OCI-LY1 (cell line): ENCODE results near the gene P4HTM.

Experiments
- H2AFZ ChIP-seq: fragments of 200-600 bp; sonication (generic), shearing (Covaris generic); 2 replicates; pipeline ENCODE4 v1.6.0; 2014; ENCODE audit warnings: antibody characterized with exemption, mild to moderate bottlenecking, low read length
- H3F3A ChIP-seq: fragments of 200-600 bp; sonication (generic), shearing (Covaris generic); 2 replicates; pipeline ENCODE4 v1.6.0; 2014; ENCODE audit warnings: mild to moderate bottlenecking, antibody characterized with exemption, low read length, moderate library complexity; ENCODE audit not compliant: insufficient read depth
- H3K27ac ChIP-seq: fragments of 200-600 bp; sonication (generic); 2 replicates; pipeline ENCODE4 v1.5.1; 2014; ENCODE audit warnings: low read length, mixed run types, mild to moderate bottlenecking, low read depth; ENCODE audit not compliant: poor library complexity, severe bottlenecking
- H3K27me3 ChIP-seq: fragments of 200-600 bp; sonication (generic); 2 replicates; pipeline ENCODE4 v1.6.0; 2014; ENCODE audit warnings: antibody characterized with exemption, mild to moderate bottlenecking, low read length, moderate library complexity; ENCODE audit not compliant: insufficient read depth
- H3K36me3 ChIP-seq: fragments of 200-600 bp; sonication (generic); 2 replicates; pipeline ENCODE4 v1.6.1; 2014; ENCODE audit warnings: mild to moderate bottlenecking, antibody characterized with exemption, low read length, moderate library complexity, mixed read lengths; ENCODE audit not compliant: insufficient read depth
- H3K4me1 ChIP-seq: fragments of 200-600 bp; sonication (generic); 2 replicates; pipeline ENCODE4 v1.5.1; 2014; ENCODE audit warnings: mild to moderate bottlenecking, low read length, moderate library complexity; ENCODE audit not compliant: insufficient read depth, severe bottlenecking
- H3K4me2 ChIP-seq: fragments of 200-600 bp; sonication (generic), shearing (Covaris generic); 2 replicates; pipeline ENCODE4 v1.6.1; 2014; ENCODE audit warnings: low read length
- H3K4me3 ChIP-seq: fragments of 200-600 bp; sonication (generic); 2 replicates; pipeline ENCODE4 v1.5.1; 2014; ENCODE audit warnings: low read length, low read depth, mild to moderate bottlenecking, mixed read lengths; ENCODE audit not compliant: poor library complexity, severe bottlenecking
- H3K79me2 ChIP-seq: fragments of 200-600 bp; shearing (Covaris generic); 2 replicates; pipeline ENCODE4 v1.6.1; 2016; ENCODE audit warnings: mixed run types, low read length, mixed read lengths; ENCODE audit not compliant: insufficient read depth
- H3K9ac ChIP-seq: fragments of 200-600 bp; sonication (generic), shearing (Covaris generic); 2 replicates; pipeline ENCODE4 v1.6.1; 2014; ENCODE audit warnings: mild to moderate bottlenecking, low read length, mixed read lengths
- H3K9me2 ChIP-seq: fragments of 200-600 bp; sonication (generic), shearing (Covaris generic); 2 replicates; pipeline ENCODE4 v1.6.1; 2014; ENCODE audit warnings: low read depth, mild to moderate bottlenecking, low read length, mixed read lengths
- H3K9me3 ChIP-seq: fragments of 200-600 bp; shearing (Covaris generic); 2 replicates; pipeline ENCODE4 v1.6.1; 2014; ENCODE audit warnings: low read length, mixed read lengths
- H4K20me1 ChIP-seq: fragments of 200-600 bp; sonication (generic), shearing (Covaris generic); 2 replicates; pipeline ENCODE4 v1.6.0; 2016; ENCODE audit warnings: mild to moderate bottlenecking, low read length; ENCODE audit not compliant: insufficient read depth
- CTCF ChIP-seq: fragments of 200-600 bp; sonication (generic), shearing (Covaris generic); IDR thresholded peaks from 2 replicates; pipeline ENCODE4 v1.5.1; 2017; ENCODE audit warnings: mild to moderate bottlenecking, antibody characterized with exemption, low read length, moderate library complexity, mixed read lengths
- EZH2 ChIP-seq: fragments of 200-600 bp; sonication (generic), shearing (Covaris generic); IDR thresholded peaks from 2 replicates; pipeline ENCODE4 v1.8.0; 2017; ENCODE audit warnings: borderline replicate concordance, mixed run types, mild to moderate bottlenecking, antibody characterized with exemption, low read length, moderate library complexity, mixed read lengths

The P4HTM gene

DNA sequence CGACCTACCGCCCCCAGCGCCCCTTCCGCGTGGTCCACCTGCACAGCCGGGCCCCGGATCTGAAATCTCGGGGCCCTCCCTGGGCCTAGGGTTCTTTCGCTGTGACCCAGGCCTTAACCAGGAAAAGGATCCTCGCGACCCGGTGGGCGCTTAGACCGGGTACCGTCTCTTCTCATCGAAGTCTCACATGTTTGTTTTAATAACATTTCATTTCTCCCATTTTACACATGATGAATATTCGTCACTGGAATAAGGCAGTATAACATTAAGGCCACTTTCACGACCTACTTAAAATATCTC is 28.6 kb downstream of the P4HTM start:
- no peaks in the 10 kb centered on the region for H4K20me1 ChIP-seq

DNA sequence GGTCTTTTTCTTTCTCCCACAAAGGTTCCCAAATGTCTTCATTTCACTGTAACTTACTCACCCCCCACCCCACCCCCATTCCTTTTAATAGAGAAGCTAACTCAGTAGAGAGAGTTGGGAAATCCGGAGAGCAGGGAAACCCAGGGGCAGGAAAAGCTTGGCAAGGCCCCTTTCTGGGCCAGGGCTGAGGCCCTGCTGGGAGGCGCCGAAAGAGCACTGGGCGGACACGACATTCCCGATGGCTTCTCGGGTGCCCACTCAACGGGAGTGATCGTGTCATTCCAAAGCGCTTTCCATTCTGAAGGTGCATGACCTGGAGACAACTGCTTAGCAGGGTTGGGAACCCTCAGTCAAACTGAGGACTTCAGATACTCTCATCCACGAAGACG is 29.9 kb downstream of the P4HTM start:
- Histone ChIP-seq H3K4me1 (peaks cover 43% of the 10 kb centered on the region), H3K27me3 (no peaks in the 10 kb centered on the region), H3F3A (0 out of 2 replicates have a peak, but pooled peaks cover 8% of the 10 kb centered on the region), H3K4me2 (peak overlapping the region; percentile 98), H3K9me3 (no peaks in the 10 kb centered on the region), H3K79me2 (peaks cover 13% of the 10 kb centered on the region; the same call in 1 of the 2 replicates), H3K9ac (peak overlapping the region; percentile 95), H3K9me2 (no peaks in the 10 kb centered on the region), H3K27ac (peak overlapping the region; percentile 96), H4K20me1 (no peaks in the 10 kb centered on the region), H3K36me3 (peaks cover 35% of the 10 kb centered on the region), H2AFZ (no peak overlapping the region), H3K4me3 (peak overlapping the region; percentile 95)
- TF ChIP-seq CTCF (no peak), EZH2 (no peak)

More for the DNA sequence above, 28.6 kb downstream of the P4HTM start:
- Histone ChIP-seq H3K4me2 (peak overlapping the region; percentile 98), H3K27ac (peak overlapping the region; percentile 96), H3K4me1 (peaks cover 37% of the 10 kb centered on the region), H3K36me3 (peaks cover 32% of the 10 kb centered on the region), H3K9ac (peak overlapping the region; percentile 95), H3F3A (0 out of 2 replicates have a peak, but pooled peaks cover 8% of the 10 kb centered on the region), H3K79me2 (peaks cover 13% of the 10 kb centered on the region; the same call in 1 of the 2 replicates), H3K9me3 (no peaks in the 10 kb centered on the region), H2AFZ (no peak overlapping the region), H3K4me3 (peak overlapping the region; percentile 95), H3K9me2 (no peaks in the 10 kb centered on the region), H3K27me3 (no peaks in the 10 kb centered on the region)
- no peak for TF ChIP-seq EZH2
- TF ChIP-seq CTCF = no peak

DNA sequence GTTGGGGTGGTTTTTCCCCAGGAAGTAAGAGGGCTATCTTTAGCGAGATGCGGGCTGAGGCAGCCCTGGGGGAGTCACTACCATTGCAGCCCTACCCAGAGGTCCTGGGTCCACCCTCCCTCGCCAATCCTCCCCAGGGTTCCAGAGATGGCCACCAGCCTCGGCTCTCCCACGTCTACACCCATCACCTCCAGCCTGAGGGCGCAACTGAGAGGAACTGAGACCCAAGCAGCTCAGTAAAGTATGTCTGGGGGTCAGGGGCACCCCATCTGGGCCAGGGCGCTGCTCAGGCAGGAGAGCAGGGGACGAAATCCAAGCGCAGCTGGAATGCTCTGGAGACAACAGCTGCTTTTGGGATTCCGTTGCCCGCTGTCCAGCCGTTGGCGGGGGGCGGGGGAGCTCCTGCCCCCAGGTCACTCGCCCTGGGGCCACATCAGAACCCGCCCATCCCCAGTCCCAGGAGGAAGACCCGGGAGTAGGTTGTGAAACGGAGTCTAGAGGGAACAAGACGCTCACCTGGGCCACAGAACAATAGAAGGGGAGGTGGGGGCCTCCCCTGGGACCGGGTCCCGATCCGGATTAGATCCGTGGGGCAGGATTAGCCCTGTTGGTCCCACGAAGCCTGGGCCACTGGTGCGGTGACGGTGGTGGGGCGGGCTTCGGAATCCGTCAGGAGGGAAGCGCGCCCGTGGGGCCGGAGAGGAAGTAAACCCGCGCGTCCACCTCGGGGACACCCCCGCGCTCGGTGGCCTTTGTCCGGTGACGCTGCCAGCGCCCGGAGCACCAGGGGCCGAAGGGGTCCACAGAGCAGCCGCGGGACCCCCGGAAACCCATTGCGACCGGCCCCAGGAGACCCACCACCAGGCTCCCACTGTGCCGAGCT is 30.5 kb downstream of the P4HTM start:
- H3K4me1 ChIP-seq = peaks cover 50% of the 10 kb centered on the region
- H3K27ac ChIP-seq = peak overlapping the region; percentile 96
- peaks cover 13% of the 10 kb centered on the region; the same call in 1 of the 2 replicates for H3K79me2 ChIP-seq
- no peak overlapping the region for H2AFZ ChIP-seq
- H3K9me2 ChIP-seq = no peaks in the 10 kb centered on the region
- no peaks in the 10 kb centered on the region for H3K27me3 ChIP-seq
- peaks cover 35% of the 10 kb centered on the region for H3K36me3 ChIP-seq
- peak; percentile 17; the same call in 1 of the 2 replicates for TF ChIP-seq CTCF
- no peak for TF ChIP-seq EZH2
- peak overlapping the region; percentile 95 for H3K4me3 ChIP-seq
- no peaks in the 10 kb centered on the region for H4K20me1 ChIP-seq
- H3K9ac ChIP-seq = peak overlapping the region; percentile 95
- 0 out of 2 replicates have a peak, but pooled peaks cover 8% of the 10 kb centered on the region for H3F3A ChIP-seq
- no peaks in the 10 kb centered on the region for H3K9me3 ChIP-seq
- peak overlapping the region; percentile 98 for H3K4me2 ChIP-seq
